Muscle layer of duodenum (tissue), 2 donors: ENCODE measurements around the gene ZSWIM3.

ENCODE experiments used
- H3K27ac ChIP-seq: one replicate; pipeline ENCODE4 v1.7.0; 2013; ENCODE audit warnings: mild to moderate bottlenecking, low read length
- H3K27me3 ChIP-seq: one replicate; pipeline ENCODE4 v1.7.0; 2013; ENCODE audit warnings: low read depth, mild to moderate bottlenecking, control low read depth, low read length
- H3K36me3 ChIP-seq, 2 donors: one replicate each; pipeline ENCODE4 v1.7.0; 2013; ENCODE audit warnings: low read length in 2 of 2, control low read depth in 1 of 2, mild to moderate bottlenecking in 1 of 2; ENCODE audit not compliant: insufficient read depth in 2 of 2, control insufficient read depth in 1 of 2
- H3K4me1 ChIP-seq, 2 donors: one replicate each; pipeline ENCODE4 v1.7.0; 2013; ENCODE audit warnings: low read length in 2 of 2, mild to moderate bottlenecking in 2 of 2, control low read depth in 1 of 2, moderate library complexity in 1 of 2; ENCODE audit not compliant: insufficient read depth in 2 of 2, control insufficient read depth in 1 of 2
- H3K4me3 ChIP-seq, 2 donors: one replicate each; pipeline ENCODE4 v1.7.0; 2013; ENCODE audit warnings: low read length in 2 of 2, low read depth in 1 of 2, mild to moderate bottlenecking in 1 of 2
- H3K9me3 ChIP-seq, 2 donors: one replicate each; pipeline ENCODE4 v1.7.0; 2013; ENCODE audit warnings: low read length in 2 of 2, control low read depth in 1 of 2, mild to moderate bottlenecking in 1 of 2; ENCODE audit not compliant: control insufficient read depth in 1 of 2
- donor health status: healthy.

ZSWIM3 gene

DNA sequence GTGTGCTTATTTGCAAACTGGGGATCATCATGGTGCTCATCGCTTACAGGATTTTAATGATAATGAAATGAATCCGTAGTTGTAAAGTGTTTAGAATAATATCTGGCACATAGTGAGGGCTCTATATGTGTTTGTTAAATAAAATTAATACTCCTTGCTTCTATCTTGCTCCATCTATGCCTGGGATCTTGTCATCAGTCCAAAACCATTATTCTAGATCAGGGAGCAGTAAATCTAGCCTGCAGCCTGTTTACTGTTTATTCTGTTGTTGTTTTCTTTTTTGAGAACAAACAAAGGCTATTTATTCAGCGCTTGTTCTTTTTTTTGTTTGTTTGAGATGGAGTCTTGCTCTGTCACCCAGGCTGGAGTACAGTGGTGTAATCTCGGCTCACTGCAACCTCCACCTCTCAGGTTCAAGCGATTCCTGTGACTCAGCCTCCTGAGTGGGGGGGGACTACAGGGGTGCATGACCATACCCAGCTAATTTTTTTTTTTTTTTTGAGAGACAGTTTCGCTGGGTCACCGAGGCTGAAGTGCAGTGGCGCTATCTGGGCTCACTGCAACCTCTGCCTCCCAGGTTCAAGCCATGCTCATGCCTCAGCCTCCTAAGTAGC, 8.3 kb upstream of the ZSWIM3 start:
- Histone ChIP-seq H3K4me3 (no peak overlapping the region), H3K9me3 (no peaks in the 10 kb centered on the region), H3K36me3 (peaks cover 32 to 34% of the 10 kb centered on the region in 2 donors), H3K27me3 (no peaks in the 10 kb centered on the region), H3K27ac (no peak overlapping the region), H3K4me1 (peaks cover 0 to 3% of the 10 kb centered on the region in 2 donors)

DNA sequence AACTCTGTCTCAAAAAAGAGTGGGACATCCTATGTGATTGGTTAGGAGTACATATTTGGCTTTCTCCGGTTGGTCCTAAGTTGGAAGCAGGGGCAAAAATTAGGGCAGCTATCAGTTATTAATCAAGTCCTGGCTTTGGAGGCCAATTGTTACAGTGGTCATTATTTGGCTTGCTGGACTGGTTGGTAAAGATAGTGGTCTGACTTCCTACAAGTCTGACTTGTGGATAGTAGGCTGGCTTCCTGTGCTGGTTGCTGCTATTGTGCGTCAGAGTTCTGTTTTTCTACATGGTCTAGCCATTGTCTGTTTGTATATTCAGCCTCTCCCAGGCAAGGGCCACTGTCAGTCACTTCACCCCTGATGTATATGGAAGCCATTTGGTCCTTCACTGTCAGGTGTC, 7.2 kb upstream of the ZSWIM3 start:
- Histone ChIP-seq H3K9me3 (no peaks in the 10 kb centered on the region), H3K4me3 (no peak overlapping the region), H3K27ac (no peak overlapping the region), H3K4me1 (peaks cover 3 to 9% of the 10 kb centered on the region in 2 donors), H3K27me3 (no peaks in the 10 kb centered on the region), H3K36me3 (peaks cover 24 to 26% of the 10 kb centered on the region in 2 donors)

DNA sequence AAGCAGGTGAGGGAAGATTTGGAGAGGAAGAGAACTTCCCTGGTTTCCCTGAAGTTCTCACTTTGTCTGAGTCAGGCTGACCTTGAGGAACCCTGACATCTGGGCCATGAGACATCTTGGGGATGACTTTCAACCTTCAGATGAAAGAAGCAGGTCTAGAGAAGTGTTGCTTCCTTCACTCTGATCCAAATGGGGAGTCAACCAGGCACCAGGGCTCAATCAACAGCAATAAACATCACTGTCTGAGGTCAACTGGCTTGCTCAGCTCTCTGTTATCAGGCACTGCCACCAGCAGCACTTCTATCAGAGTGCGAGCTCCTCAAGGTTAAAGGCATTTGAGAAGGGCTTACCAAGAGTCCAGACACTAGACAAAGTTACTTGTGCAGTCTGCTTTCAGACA, 6.5 kb upstream of the ZSWIM3 start:
- Histone ChIP-seq H3K27me3 (no peaks in the 10 kb centered on the region), H3K4me3 (no peak overlapping the region), H3K36me3 (peaks cover 21 to 26% of the 10 kb centered on the region in 2 donors), H3K27ac (no peak overlapping the region), H3K4me1 (peaks cover 3 to 15% of the 10 kb centered on the region in 2 donors), H3K9me3 (no peaks in the 10 kb centered on the region)

DNA sequence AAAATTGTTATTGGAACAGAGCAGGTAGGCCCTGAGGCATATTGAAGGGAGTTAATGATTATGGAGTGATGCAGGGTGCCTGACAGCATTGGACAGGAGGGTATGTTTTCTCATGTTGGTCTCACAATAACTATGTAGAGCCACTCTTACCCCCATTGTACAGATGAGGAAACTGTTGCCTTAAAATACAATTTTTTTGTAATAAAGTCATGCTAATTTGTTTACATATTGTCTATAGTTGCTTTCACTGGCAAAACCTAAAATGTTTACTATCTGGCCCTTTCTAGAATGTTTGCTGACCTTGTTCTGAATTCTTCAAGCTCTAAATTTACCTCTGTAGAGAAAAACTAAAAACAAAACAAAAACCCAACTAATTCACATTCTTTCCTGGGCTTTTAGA, 5.9 kb upstream of the ZSWIM3 start:
- Histone ChIP-seq H3K4me3 (no peak overlapping the region), H3K9me3 (no peaks in the 10 kb centered on the region), H3K4me1 (peaks cover 3 to 21% of the 10 kb centered on the region in 2 donors), H3K27ac (no peak overlapping the region), H3K27me3 (no peaks in the 10 kb centered on the region), H3K36me3 (peaks cover 16 to 26% of the 10 kb centered on the region in 2 donors)

DNA sequence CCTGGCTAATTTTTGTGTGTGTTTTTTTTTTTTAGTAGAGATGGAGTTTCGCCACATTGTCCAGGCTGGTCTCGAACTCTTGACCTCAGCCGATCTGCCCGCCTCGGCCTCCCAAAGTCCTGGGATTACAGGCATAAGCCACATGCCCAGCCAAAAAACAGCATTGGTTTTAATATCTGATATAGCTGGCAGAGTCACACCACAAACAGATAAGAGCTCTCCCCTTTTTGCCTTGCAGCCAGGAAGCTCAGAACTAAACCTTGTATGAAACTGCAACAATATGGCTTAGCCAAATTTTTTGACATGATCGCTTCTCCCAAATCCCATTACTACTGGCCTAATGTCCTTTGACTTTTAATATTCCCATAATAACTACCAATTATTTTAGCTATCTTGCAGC, 5.1 kb upstream of the ZSWIM3 start:
- Histone ChIP-seq H3K9me3 (no peaks in the 10 kb centered on the region), H3K4me1 (peaks cover 3 to 24% of the 10 kb centered on the region in 2 donors), H3K27ac (no peak overlapping the region), H3K4me3 (no peak overlapping the region), H3K27me3 (no peaks in the 10 kb centered on the region), H3K36me3 (peaks cover 16 to 26% of the 10 kb centered on the region in 2 donors)

DNA sequence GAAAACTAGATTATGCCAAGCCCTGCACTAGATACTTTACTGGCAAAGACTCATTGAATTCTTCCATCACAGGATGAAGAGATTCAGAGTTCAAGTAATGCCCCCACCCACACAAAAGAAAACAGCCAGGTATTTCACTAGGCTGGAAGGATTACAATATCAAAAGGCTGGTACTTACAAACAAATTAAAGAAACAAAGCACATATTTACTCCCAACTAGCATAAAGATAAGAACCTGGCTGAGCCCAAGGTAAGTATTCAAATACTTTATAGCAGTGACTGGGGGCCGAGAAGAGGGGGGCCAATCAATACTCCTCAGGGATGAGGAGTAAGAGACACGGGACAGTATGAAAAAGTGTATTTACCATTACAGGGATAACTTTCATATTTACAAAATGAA, 3.9 kb upstream of the ZSWIM3 start:
- Histone ChIP-seq H3K4me1 (peaks cover 3 to 34% of the 10 kb centered on the region in 2 donors), H3K36me3 (peaks cover 16 to 19% of the 10 kb centered on the region in 2 donors), H3K27ac (no peak overlapping the region), H3K4me3 (no peak overlapping the region), H3K9me3 (no peaks in the 10 kb centered on the region), H3K27me3 (no peaks in the 10 kb centered on the region)

DNA sequence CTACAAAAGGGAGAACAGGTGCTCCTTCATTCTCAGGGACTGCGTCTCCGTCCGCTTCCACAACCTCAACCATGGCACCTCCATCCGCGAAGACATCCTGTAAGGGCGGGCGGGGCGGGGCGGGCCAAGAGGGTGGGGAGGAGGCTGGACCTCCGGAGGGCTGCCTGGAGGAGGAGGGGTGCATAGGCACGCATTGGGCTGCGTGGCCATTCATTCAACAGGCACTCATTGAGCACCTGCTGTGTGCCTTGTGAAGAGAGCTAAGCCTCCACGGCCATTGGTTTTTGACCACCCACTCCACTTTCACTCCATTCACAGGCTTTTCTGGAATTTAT, 435 bp downstream of the ZSWIM3 start:
- H3K27ac ChIP-seq = peak overlapping the region; percentile 84
- no peaks in the 10 kb centered on the region for H3K9me3 ChIP-seq
- H3K4me1 ChIP-seq = peaks cover 3 to 35% of the 10 kb centered on the region in 2 donors
- no peaks in the 10 kb centered on the region for H3K27me3 ChIP-seq
- peaks cover 10% of the 10 kb centered on the region in 2 donors for H3K36me3 ChIP-seq
- peak overlapping the region; percentile 92 to 99 for H3K4me3 ChIP-seq

DNA sequence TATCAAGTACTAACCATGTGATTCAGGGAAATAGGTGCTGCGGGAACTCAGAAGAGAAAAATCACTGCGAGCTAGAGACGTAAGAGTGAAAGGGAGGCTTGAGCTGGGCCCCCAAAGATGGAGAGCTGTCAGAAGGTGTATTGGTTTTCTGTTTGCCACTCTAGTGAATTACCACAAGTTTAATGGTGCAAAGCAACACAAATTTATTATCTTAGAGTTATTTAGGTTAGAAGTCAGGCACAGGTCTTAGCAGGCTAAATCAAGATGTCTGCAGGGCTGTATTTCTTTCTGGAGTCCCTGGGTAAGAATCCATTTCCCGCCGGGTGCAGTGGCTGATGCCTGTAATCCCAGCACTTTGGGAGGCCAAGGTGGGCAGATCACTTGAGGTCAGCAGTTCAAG, 2.5 kb downstream of the ZSWIM3 start:
- H3K4me1 ChIP-seq = peaks cover 2 to 30% of the 10 kb centered on the region in 2 donors
- no peaks in the 10 kb centered on the region for H3K27me3 ChIP-seq
- H3K36me3 ChIP-seq = no peaks in the 10 kb centered on the region
- H3K27ac ChIP-seq = no peak overlapping the region
- no peak overlapping the region for H3K4me3 ChIP-seq
- no peaks in the 10 kb centered on the region for H3K9me3 ChIP-seq

DNA sequence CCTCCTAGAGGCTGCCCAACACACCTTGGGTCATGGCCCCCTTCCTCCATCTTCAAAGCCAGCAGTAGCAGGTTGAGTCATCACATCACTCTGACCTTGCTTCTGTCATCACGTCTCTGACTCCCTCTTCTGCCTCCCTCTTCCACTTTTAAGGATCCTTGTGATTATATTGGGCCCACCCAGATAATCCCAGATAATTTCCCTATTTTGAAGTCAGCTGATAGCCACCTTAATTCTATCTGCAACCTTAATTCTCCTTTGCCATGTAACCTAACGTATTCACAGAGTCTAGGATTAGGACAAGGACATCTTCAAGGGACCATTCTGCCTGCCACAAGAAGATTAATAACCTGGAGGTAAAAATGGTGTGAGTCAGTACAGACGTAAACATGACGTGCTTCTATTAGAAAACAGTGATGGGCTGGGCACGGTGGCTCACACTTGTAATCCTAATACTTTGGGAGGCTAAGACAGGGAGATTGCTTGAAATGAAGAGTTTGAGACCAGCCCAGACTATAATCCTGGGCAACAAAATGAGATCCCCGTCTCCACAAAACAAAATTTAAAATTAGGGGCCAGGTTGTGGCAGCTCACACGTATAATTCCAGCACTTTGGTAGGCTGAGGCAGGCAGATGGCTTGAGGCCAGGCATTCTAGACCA, 3.3 kb downstream of the ZSWIM3 start:
- H3K4me1 ChIP-seq = peaks cover 0 to 22% of the 10 kb centered on the region in 2 donors
- H3K4me3 ChIP-seq = no peak overlapping the region
- H3K9me3 ChIP-seq = no peaks in the 10 kb centered on the region
- no peaks in the 10 kb centered on the region for H3K36me3 ChIP-seq
- no peaks in the 10 kb centered on the region for H3K27me3 ChIP-seq
- no peak overlapping the region for H3K27ac ChIP-seq

DNA sequence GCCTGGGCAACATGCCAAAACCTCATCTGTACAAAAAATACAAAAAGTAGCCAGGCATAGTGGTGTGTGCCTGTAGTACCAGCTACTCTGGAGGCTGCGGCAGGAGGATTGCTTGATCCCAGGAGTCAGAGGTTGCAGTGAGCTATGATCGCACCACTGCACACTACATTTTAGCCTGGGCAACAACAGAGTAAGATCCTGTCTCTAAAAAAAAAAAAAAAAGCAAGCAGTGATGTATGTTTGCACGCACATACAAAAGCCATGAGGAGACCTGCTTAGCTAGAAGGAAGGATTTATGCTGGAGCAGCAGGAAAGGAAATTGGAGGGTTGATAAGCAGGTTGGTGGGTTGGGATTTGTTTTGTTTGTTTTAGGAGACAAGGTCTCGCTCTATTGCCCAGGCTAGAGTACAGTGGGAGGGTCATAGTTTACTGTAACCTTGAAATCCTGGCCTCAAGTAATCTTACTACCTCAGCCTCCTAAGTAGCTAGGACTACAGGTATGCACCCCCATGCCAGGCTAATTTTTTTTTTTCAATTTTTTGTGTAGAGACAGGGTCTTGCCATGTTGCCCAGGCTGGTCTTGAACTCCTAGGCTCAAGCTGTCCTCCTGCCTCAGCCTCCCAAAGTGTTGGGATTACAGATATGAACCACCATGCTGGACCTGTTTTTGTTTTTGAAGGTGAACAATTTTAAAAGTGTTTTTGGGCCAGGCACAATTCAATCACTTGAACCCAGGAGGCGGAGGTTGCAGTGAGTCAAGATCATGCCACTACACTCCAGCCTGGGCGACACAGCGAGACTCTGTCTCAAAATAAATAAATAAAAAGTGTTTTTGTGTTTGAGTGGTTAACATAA, 4.0 kb downstream of the ZSWIM3 start:
- Histone ChIP-seq H3K27me3 (no peaks in the 10 kb centered on the region), H3K4me1 (peaks cover 0 to 15% of the 10 kb centered on the region in 2 donors), H3K9me3 (no peaks in the 10 kb centered on the region), H3K36me3 (no peaks in the 10 kb centered on the region), H3K27ac (no peak overlapping the region), H3K4me3 (no peak overlapping the region)
